ENCODE data around the gene KCNQ1. TPM values are rescaled to one million over a fixed set of nuclear protein-coding genes. Genes with fewer than 3 reads are reported as not detected.
A peak's percentile ranks its signal among the peaks of the same experiment; 100 is the strongest.

The KCNQ1 gene
- polyA plus RNA-seq, 1 donor from 2014 or later = not detected

GRCh38 chr11:2427721-2428321, 17.0 kb upstream of the KCNQ1 start:
- H3K4me3 ChIP-seq (ENCODE audit: low read length) = no peak overlapping the region
- no peaks in the 10 kb centered on the region for H3K9me3 ChIP-seq (ENCODE audit: low read length)
- H3K9ac ChIP-seq (ENCODE audit: low read length) = no peak overlapping the region
- no peaks in the 10 kb centered on the region for H3K9me2 ChIP-seq (ENCODE audit: insufficient read depth, low read length)
- no peaks in the 10 kb centered on the region for H3F3A ChIP-seq (ENCODE audit: insufficient read depth, low read length, poor library complexity, severe bottlenecking)
- no peak overlapping the region for H3K4me2 ChIP-seq (ENCODE audit: low read length)
- no peaks in the 10 kb centered on the region for H4K20me1 ChIP-seq (ENCODE audit: insufficient read depth)
- no peaks in the 10 kb centered on the region for H3K36me3 ChIP-seq (ENCODE audit: insufficient read depth, low read length)
- H3K27ac ChIP-seq (ENCODE audit: low read length) = no peak overlapping the region
- no peak overlapping the region for H2AFZ ChIP-seq (ENCODE audit: low read depth, low read length)
- no peaks in the 10 kb centered on the region for H3K27me3 ChIP-seq (ENCODE audit: insufficient read depth, low read depth, low read length)
- TF ChIP-seq EZH2 (IDR thresholded peaks at IDR 0.05; ENCODE audit: borderline replicate concordance, insufficient read depth, low read length, poor library complexity, severe bottlenecking) (no peak), RAD21 (conservative IDR thresholded peaks at IDR 0.05) (no peak), SMC3 (conservative IDR thresholded peaks at IDR 0.05; ENCODE audit: poor library complexity) (no peak), POLR2AphosphoS5 (IDR thresholded peaks at IDR 0.05) (no peak), MXI1 (conservative IDR thresholded peaks at IDR 0.05; ENCODE audit: poor library complexity, severe bottlenecking) (no peak)
- no peaks in the 10 kb centered on the region for H3K79me2 ChIP-seq (replicated peaks; ENCODE audit: insufficient read depth, low read length)

GRCh38 chr11:2428322-2428795, 16.4 kb upstream of the KCNQ1 start:
- Histone ChIP-seq H3K36me3 (ENCODE audit: insufficient read depth, low read length) (no peaks in the 10 kb centered on the region), H3K27ac (ENCODE audit: low read length) (no peak overlapping the region), H3K27me3 (ENCODE audit: insufficient read depth, low read depth, low read length) (no peaks in the 10 kb centered on the region), H2AFZ (ENCODE audit: low read depth, low read length) (no peak overlapping the region), H3K9me2 (ENCODE audit: insufficient read depth, low read length) (no peaks in the 10 kb centered on the region), H3F3A (ENCODE audit: insufficient read depth, low read length, poor library complexity, severe bottlenecking) (no peaks in the 10 kb centered on the region), H3K9me3 (ENCODE audit: low read length) (no peaks in the 10 kb centered on the region), H4K20me1 (ENCODE audit: insufficient read depth) (no peaks in the 10 kb centered on the region), H3K4me3 (ENCODE audit: low read length) (no peak overlapping the region), H3K4me2 (ENCODE audit: low read length) (no peak overlapping the region), H3K79me2 (replicated peaks; ENCODE audit: insufficient read depth, low read length) (no peaks in the 10 kb centered on the region), H3K9ac (ENCODE audit: low read length) (no peak overlapping the region)
- no peak for TF ChIP-seq TAF1 (IDR thresholded peaks at IDR 0.05; ENCODE audit: low read depth)
- TF ChIP-seq EZH2 (IDR thresholded peaks at IDR 0.05; ENCODE audit: borderline replicate concordance, insufficient read depth, low read length, poor library complexity, severe bottlenecking) = no peak
- no peak for TF ChIP-seq SMC3 (conservative IDR thresholded peaks at IDR 0.05; ENCODE audit: poor library complexity)
- TF ChIP-seq CTCF (IDR thresholded peaks at IDR 0.05; ENCODE audit: poor library complexity, severe bottlenecking) = peak; percentile 24
- no peak for TF ChIP-seq POLR2AphosphoS5 (IDR thresholded peaks at IDR 0.05)
- no peak for TF ChIP-seq EP300 (conservative IDR thresholded peaks at IDR 0.05; ENCODE audit: poor library complexity, severe bottlenecking)
- peak; percentile 23 for TF ChIP-seq RAD21 (conservative IDR thresholded peaks at IDR 0.05)
- no peak for TF ChIP-seq MXI1 (conservative IDR thresholded peaks at IDR 0.05; ENCODE audit: poor library complexity, severe bottlenecking)
- no peak for TF ChIP-seq REST (IDR thresholded peaks at IDR 0.05; ENCODE audit: borderline replicate concordance)

Measured in neural cell (in vitro differentiated cells).